ENCODE measurements around the gene KCNQ4.

The KCNQ4 gene

DNA sequence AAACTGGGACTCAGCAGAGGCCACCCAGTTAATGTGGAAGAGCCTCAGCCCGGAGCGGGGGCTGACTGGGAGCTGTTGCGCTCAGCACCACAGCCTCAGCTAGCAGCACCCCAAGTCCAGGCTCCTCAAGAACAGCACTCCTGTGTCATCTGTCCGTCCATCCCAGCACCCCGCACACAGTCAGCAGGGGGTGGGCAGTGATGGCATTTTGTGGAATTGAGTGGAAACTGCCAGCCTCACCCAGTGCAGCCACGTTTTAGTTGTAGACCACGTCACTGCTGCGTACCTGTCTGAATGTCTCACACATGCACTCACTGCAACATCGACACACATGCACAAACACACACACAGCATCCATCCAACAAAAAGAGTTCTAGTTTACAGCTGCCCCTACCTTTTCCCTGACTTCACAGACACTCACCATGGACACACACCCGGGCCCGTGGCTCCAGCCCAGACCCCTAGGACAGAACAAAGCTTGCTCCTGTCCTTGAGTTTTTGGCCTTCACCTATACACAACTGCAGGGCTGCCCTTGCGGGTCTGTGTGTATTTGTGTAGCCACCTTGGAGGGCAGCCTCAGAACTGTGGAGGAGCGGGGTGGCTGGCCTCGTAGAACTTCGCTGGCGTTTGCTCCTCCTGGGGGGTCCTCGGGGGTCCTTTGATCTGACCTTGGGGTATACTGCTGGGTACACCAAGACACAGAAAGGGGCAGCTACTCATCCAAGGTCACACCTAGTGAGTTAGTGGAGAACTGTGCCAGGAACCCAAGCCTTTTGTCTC, 5.2 kb downstream of the KCNQ4 start:
- H3K9me3 ChIP-seq (ENCODE audit: control insufficient read depth, insufficient read depth, low read length) = no peaks in the 10 kb centered on the region
- no peak overlapping the region for H3K4me2 ChIP-seq (ENCODE audit: low read length)
- H3K9me2 ChIP-seq (replicated peaks; ENCODE audit: control insufficient read depth, low read length) = no peaks in the 10 kb centered on the region
- no peaks in the 10 kb centered on the region for H4K20me1 ChIP-seq (ENCODE audit: control insufficient read depth, insufficient read depth, low read depth, low read length)
- H3K4me1 ChIP-seq (ENCODE audit: control insufficient read depth, low read length) = no peaks in the 10 kb centered on the region
- no peaks in the 10 kb centered on the region for H3F3A ChIP-seq (ENCODE audit: control insufficient read depth, insufficient read depth)
- no peak overlapping the region for H3K4me3 ChIP-seq (ENCODE audit: low read length)
- no peaks in the 10 kb centered on the region for H3K36me3 ChIP-seq (ENCODE audit: control insufficient read depth, low read length)
- peaks cover 24% of the 10 kb centered on the region for H3K27me3 ChIP-seq (ENCODE audit: control insufficient read depth, low read length)
- H3K79me2 ChIP-seq (ENCODE audit: control insufficient read depth, low read length) = no peaks in the 10 kb centered on the region
- TF ChIP-seq, protein P1, sequence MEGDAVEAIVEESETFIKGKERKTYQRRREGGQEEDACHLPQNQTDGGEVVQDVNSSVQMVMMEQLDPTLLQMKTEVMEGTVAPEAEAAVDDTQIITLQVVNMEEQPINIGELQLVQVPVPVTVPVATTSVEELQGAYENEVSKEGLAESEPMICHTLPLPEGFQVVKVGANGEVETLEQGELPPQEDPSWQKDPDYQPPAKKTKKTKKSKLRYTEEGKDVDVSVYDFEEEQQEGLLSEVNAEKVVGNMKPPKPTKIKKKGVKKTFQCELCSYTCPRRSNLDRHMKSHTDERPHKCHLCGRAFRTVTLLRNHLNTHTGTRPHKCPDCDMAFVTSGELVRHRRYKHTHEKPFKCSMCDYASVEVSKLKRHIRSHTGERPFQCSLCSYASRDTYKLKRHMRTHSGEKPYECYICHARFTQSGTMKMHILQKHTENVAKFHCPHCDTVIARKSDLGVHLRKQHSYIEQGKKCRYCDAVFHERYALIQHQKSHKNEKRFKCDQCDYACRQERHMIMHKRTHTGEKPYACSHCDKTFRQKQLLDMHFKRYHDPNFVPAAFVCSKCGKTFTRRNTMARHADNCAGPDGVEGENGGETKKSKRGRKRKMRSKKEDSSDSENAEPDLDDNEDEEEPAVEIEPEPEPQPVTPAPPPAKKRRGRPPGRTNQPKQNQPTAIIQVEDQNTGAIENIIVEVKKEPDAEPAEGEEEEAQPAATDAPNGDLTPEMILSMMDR (IDR thresholded peaks at IDR 0.05; ENCODE audit: low read depth, low read length, poor library complexity, severe bottlenecking) = no peak
- TF ChIP-seq EZH2phosphoT487 (IDR thresholded peaks at IDR 0.05; ENCODE audit: borderline replicate concordance, low read length) = no peak
- no peak overlapping the region for H3K27ac ChIP-seq (ENCODE audit: low read depth, low read length)

GRCh38 chr1:40789342-40789598, 5.7 kb downstream of the KCNQ4 start:
- no peaks in the 10 kb centered on the region for H3K36me3 ChIP-seq (ENCODE audit: control insufficient read depth, low read length)
- no peaks in the 10 kb centered on the region for H3K9me3 ChIP-seq (ENCODE audit: control insufficient read depth, insufficient read depth, low read length)
- no peak overlapping the region for H3K4me3 ChIP-seq (ENCODE audit: low read length)

DNA sequence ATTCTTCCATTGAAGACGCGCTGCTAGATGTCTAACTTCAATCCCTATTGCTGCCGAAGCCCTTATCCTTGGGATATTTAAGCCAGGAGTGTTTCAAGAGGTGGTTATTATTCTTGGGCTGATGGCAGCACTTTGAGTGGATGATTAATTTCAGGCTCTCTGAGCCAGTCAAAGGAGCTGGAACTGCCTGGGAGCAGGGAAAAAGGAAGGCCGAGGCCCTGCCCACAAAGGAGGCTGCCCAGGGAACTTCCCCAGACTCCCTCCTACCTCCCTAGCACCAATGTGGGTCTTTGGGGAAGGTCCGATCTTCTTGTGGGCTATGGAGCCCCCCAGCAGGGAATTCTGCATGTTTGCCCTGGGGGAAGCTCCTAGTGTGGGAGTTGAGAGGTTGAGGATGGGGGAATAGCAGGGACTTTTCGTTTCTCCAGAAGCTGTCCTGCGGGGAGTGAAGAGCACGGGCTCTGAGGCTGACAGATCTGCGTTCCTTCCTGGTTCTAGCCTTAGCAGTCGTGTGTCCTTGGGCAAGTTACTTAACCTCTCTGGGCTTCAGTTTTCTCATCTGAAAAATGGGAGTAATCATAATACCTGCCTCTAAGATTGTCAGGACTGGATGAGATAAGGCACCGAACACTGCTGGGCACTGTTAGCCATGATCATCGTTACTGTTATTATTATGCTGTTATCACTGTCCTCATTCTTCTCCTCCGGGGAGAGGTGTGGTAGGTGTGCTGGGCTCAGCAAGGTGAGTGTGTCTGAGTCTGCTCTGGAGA, 6.3 kb downstream of the KCNQ4 start:
- H3K79me2 ChIP-seq (ENCODE audit: control insufficient read depth, low read length) = no peaks in the 10 kb centered on the region
- H3K36me3 ChIP-seq (ENCODE audit: control insufficient read depth, low read length) = no peaks in the 10 kb centered on the region
- H3K4me3 ChIP-seq (ENCODE audit: low read length) = no peak overlapping the region
- H3K4me1 ChIP-seq (ENCODE audit: control insufficient read depth, low read length) = no peaks in the 10 kb centered on the region
- no peak for TF ChIP-seq EZH2phosphoT487 (IDR thresholded peaks at IDR 0.05; ENCODE audit: borderline replicate concordance, low read length)
- TF ChIP-seq, protein P1 (IDR thresholded peaks at IDR 0.05; ENCODE audit: low read depth, low read length, poor library complexity, severe bottlenecking) = no peak
- no peak overlapping the region for H3K27ac ChIP-seq (ENCODE audit: low read depth, low read length)
- H3K4me2 ChIP-seq (ENCODE audit: low read length) = no peak overlapping the region
- no peaks in the 10 kb centered on the region for H3K9me3 ChIP-seq (ENCODE audit: control insufficient read depth, insufficient read depth, low read length)
- H3K9me2 ChIP-seq (replicated peaks; ENCODE audit: control insufficient read depth, low read length) = no peaks in the 10 kb centered on the region
- peaks cover 23% of the 10 kb centered on the region for H3K27me3 ChIP-seq (ENCODE audit: control insufficient read depth, low read length)
- H4K20me1 ChIP-seq (ENCODE audit: control insufficient read depth, insufficient read depth, low read depth, low read length) = no peaks in the 10 kb centered on the region
- H3F3A ChIP-seq (ENCODE audit: control insufficient read depth, insufficient read depth) = no peaks in the 10 kb centered on the region

More at GRCh38 chr1:40789342-40789598, 5.7 kb downstream of the KCNQ4 start:
- Histone ChIP-seq H3K4me2 (ENCODE audit: low read length) (no peak overlapping the region), H4K20me1 (ENCODE audit: control insufficient read depth, insufficient read depth, low read depth, low read length) (no peaks in the 10 kb centered on the region), H3K27ac (ENCODE audit: low read depth, low read length) (no peak overlapping the region), H3K4me1 (ENCODE audit: control insufficient read depth, low read length) (no peaks in the 10 kb centered on the region), H3K79me2 (ENCODE audit: control insufficient read depth, low read length) (no peaks in the 10 kb centered on the region), H3F3A (ENCODE audit: control insufficient read depth, insufficient read depth) (no peaks in the 10 kb centered on the region), H3K27me3 (ENCODE audit: control insufficient read depth, low read length) (peaks cover 29% of the 10 kb centered on the region), H3K9me2 (replicated peaks; ENCODE audit: control insufficient read depth, low read length) (no peaks in the 10 kb centered on the region)
- TF ChIP-seq EZH2phosphoT487 (IDR thresholded peaks at IDR 0.05; ENCODE audit: borderline replicate concordance, low read length) = no peak
- TF ChIP-seq, protein P1 (IDR thresholded peaks at IDR 0.05; ENCODE audit: low read depth, low read length, poor library complexity, severe bottlenecking) = no peak

All from DOHH2 (cell line).